Measurements from ENCODE around the gene FRMD5.

FRMD5 gene

DNA sequence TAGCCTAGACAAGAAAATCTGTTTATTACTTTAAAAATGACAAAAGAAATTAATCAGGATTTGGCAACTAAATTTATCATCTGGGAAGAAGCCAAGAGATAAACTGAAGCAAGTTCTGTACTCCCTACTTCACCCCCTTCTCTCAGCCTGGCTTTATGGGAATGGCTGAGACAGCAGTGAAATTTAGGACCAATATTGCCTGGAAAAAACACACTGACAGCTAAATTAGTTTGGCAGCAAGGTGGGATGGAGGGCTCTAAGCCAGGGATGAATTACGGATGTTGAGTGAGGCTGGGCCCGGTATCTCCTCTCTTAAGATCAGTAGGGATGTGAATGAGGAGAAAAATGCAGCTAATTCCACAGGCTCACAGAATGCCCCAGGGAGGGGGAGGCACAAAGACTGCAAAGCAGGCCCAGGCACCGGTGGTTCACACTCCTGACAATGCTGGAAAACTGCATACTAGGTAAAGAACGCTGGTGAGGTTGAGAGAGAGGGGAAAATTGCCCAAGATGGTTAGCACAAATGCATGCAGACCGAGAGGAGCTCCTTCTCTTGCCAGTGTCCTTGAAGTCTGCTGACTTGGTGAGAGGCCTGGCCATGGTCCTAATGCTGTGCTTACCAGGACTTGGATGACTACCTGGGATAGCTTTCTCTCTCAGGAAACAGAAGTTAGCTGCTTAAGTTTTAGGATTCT is 279.3 kb downstream of the FRMD5 start:
- no peaks in the 10 kb centered on the region for H3K4me1 Mint-ChIP-seq (ENCODE audit: low read depth)
- no peak overlapping the region for H3K27ac Mint-ChIP-seq
- H3K27me3 Mint-ChIP-seq = no peaks in the 10 kb centered on the region
- H3K9me3 Mint-ChIP-seq (ENCODE audit: low read depth) = no peaks in the 10 kb centered on the region
- no peaks in the 10 kb centered on the region for H3K36me3 Mint-ChIP-seq
- no peak overlapping the region for H3K4me3 Mint-ChIP-seq

DNA sequence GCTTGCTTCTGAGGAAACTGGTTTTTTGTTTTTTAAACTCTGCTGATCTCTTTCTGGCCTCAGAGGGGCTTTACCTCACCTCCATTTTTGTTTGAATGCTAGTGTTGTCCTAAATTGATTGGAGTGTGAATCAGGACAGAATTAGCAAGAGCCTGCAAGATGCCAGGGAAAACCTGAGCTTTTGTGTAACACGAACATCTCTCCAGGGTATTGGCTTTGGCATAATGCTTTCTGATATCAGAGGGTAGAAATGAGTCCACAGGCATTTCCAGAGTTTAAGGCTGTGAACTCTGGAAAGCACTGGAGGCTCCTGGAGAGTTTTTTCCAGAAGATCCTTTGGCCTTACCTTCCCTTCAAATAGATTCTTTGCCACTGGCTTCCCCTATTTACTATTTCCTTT is 281.1 kb downstream of the FRMD5 start:
- no peaks in the 10 kb centered on the region for H3K9me3 Mint-ChIP-seq (ENCODE audit: low read depth)
- H3K4me1 Mint-ChIP-seq (ENCODE audit: low read depth) = no peaks in the 10 kb centered on the region
- H3K27me3 Mint-ChIP-seq = no peaks in the 10 kb centered on the region
- H3K4me3 Mint-ChIP-seq = no peak overlapping the region
- H3K27ac Mint-ChIP-seq = no peak overlapping the region
- no peaks in the 10 kb centered on the region for H3K36me3 Mint-ChIP-seq

DNA sequence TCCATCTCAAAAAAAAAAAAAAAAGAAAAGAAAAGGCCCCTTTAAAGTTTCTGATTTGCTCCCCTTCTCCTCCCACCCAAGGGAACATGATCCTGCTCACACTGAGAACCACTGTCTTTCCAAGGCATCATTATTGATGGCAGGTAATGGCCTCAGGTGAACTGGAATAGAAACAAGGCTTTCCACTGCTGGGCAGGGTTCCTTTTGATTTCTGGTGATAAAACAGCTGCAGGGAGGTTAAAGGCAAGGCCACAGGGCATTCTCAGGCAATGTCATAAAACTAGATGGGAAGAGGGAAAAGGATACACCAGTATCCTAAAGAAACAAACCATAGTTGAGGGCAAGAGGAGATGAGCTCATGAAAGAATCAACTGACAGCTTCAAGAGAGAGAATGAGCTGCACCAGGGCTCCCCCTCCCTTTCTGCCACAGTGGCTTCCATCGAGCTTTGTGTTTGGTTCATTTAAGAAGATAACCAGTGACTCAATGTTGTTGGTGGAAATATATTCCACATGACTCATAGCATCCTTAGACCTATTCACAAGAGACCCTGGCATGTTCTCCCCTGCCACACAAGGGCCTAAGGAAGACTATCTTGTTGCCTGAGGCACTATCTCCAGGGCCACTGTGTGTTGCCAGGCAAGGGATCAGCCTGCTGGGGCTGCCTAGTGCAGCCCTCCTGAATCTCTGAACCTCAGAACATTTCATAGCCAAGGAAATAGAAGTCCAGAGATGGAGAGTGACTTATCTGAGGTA is 281.9 kb downstream of the FRMD5 start:
- Mint-ChIP-seq H3K9me3 (ENCODE audit: low read depth) (no peaks in the 10 kb centered on the region), H3K27ac (no peak overlapping the region), H3K4me1 (ENCODE audit: low read depth) (no peaks in the 10 kb centered on the region), H3K36me3 (no peaks in the 10 kb centered on the region), H3K4me3 (no peak overlapping the region), H3K27me3 (no peaks in the 10 kb centered on the region)

DNA sequence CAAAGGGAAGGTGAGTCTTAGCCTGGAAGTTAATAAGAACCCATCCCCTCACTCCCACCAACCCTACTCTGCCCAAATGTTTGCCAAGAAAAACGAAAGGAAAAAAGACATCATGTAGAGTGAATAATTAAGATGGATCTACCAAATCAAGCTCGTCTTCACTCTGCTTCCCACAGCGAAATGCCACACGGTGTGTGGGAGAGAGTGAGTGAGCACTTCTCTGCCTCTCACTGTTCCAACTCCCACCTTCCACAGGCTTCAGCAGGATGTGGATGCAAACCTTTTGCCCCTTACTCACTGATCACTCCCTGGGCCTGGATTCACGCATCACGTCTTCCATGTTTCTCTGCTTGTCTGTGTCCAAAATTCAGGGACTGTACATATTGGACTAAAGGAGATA is 282.9 kb downstream of the FRMD5 start:
- H3K27ac Mint-ChIP-seq = no peak overlapping the region
- H3K27me3 Mint-ChIP-seq = no peaks in the 10 kb centered on the region
- no peaks in the 10 kb centered on the region for H3K36me3 Mint-ChIP-seq
- no peak overlapping the region for H3K4me3 Mint-ChIP-seq
- H3K4me1 Mint-ChIP-seq (ENCODE audit: low read depth) = no peaks in the 10 kb centered on the region
- no peaks in the 10 kb centered on the region for H3K9me3 Mint-ChIP-seq (ENCODE audit: low read depth)

DNA sequence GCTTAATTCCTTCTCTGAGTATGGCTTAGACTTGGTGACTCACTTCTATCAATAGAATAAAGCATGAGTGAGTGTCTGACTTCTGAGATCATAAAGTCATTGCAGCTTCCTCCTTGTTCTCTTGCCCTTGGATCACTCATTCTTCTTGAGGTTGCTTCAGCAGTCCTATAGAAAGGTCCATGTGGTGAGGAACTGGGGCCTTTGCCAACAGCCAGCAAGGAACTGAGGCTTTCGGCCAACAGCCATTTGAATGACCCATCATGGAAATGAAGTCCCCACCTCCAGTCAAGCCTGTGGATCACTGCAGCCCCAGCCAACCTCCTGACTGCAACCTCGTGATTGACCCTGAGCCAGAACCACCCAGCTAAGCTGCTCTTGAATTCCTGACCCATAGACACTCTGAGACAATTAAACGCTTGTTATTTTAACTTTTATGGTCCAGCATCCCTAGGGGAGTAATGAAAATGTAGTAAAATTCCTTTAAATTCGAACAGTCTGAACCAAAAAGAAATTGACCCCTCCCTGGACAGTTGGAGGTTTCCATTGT is 283.8 kb downstream of the FRMD5 start:
- no peaks in the 10 kb centered on the region for H3K36me3 Mint-ChIP-seq

DNA sequence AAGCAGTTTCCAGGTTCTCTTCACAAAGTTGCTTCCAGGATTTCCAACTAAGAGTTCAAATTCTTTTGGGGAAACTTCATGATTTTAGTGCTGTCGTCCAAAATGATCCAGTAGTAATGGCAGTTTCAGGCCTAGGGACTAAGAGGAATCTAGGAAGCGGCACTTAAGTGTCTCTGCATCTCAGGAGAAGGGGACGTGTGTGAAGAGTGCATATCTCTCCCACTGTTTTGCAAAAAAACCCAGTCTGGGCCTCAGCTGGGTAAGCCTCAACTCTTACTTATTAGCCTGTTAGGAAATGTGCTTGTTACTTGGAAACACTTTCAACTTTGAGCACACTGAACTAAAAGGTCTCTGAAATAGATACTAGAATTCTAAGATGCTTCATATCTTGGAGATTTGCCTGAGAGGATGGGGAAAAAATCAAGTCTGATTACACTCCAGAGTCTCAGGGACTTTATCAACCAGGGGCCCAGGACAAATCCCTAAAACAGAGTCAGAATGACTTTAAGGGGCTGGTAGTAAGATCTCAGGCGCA is 286.5 kb downstream of the FRMD5 start:
- no peaks in the 10 kb centered on the region for H3K27me3 Mint-ChIP-seq
- no peak overlapping the region for H3K27ac Mint-ChIP-seq
- H3K9me3 Mint-ChIP-seq (ENCODE audit: low read depth) = no peaks in the 10 kb centered on the region
- H3K4me1 Mint-ChIP-seq (ENCODE audit: low read depth) = peaks cover 2% of the 10 kb centered on the region
- H3K4me3 Mint-ChIP-seq = no peak overlapping the region
- H3K36me3 Mint-ChIP-seq = no peaks in the 10 kb centered on the region

More for the DNA sequence above, 283.8 kb downstream of the FRMD5 start:
- no peaks in the 10 kb centered on the region for H3K27me3 Mint-ChIP-seq
- no peak overlapping the region for H3K4me3 Mint-ChIP-seq
- H3K9me3 Mint-ChIP-seq (ENCODE audit: low read depth) = no peaks in the 10 kb centered on the region
- H3K4me1 Mint-ChIP-seq (ENCODE audit: low read depth) = no peaks in the 10 kb centered on the region
- no peak overlapping the region for H3K27ac Mint-ChIP-seq

DNA sequence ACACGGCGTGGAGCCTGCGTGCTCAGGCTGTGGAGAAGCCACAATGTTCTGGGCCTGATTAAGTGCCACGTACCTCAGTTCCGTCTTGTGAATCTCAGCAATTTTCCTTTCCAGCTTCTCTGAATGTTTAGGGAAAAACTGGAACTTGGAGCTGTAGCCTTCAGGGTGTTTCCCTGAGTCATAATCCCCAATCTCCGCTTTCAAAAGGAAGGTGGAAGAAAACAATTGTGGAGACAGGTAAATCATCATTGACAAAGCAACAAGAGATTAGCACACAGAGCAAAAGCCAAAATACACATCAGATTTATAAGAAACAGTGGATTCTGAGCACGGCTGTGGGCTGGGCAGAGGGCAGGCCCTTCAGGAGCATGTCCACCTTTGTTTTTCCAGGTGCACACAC is 289.3 kb downstream of the FRMD5 start:
- Mint-ChIP-seq H3K27ac (no peak overlapping the region), H3K4me1 (ENCODE audit: low read depth) (peaks cover 2% of the 10 kb centered on the region), H3K9me3 (ENCODE audit: low read depth) (no peaks in the 10 kb centered on the region), H3K4me3 (no peak overlapping the region), H3K27me3 (no peaks in the 10 kb centered on the region), H3K36me3 (no peaks in the 10 kb centered on the region)

DNA sequence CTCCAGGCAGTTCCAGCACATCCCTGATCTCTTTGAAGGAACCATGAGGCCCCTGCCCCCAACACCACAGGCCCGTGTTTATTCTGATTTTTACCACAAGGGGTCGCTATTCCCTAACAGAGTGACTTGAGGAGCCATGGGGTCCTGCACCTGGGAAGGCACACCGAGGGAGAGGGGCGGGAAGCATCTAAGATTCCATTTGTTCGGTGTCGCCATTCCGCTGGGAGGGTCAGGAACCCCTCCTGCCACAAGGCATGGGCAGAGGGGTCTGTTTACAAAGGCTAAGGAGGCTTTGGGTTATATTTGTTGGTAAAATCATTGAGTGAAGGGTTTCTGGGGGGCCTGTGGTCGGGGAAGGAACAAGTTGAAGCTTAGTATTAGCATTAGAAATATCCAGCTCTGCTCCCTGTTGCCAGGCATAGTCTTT is 291.2 kb downstream of the FRMD5 start:
- no peaks in the 10 kb centered on the region for H3K27me3 Mint-ChIP-seq
- H3K4me1 Mint-ChIP-seq (ENCODE audit: low read depth) = peaks cover 2% of the 10 kb centered on the region
- H3K4me3 Mint-ChIP-seq = no peak overlapping the region
- H3K27ac Mint-ChIP-seq = no peak overlapping the region
- no peaks in the 10 kb centered on the region for H3K36me3 Mint-ChIP-seq
- H3K9me3 Mint-ChIP-seq (ENCODE audit: low read depth) = no peaks in the 10 kb centered on the region

DNA sequence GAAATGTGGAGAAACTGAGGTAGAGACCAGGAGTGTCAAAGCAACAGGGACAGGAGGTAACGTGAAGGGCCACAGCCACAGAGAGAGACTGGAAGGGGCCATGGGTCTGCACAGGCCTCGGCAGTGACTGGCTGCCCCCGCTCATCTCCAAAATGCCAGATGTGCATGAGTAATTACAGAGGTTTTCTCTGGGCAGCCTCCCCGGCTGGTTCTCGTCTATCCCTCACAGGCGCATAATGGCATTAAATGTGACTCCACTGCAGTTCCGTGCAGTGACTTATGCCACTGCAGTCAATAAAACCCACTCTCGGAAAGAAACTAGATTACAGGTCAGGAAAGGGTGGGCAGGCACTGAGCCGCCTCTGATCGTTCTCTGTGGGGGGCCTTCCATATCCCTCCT is 293.6 kb downstream of the FRMD5 start:
- Mint-ChIP-seq H3K27me3 (no peaks in the 10 kb centered on the region), H3K27ac (no peak overlapping the region), H3K4me3 (no peak overlapping the region), H3K4me1 (ENCODE audit: low read depth) (peaks cover 2% of the 10 kb centered on the region), H3K36me3 (no peaks in the 10 kb centered on the region), H3K9me3 (ENCODE audit: low read depth) (no peaks in the 10 kb centered on the region)

DNA sequence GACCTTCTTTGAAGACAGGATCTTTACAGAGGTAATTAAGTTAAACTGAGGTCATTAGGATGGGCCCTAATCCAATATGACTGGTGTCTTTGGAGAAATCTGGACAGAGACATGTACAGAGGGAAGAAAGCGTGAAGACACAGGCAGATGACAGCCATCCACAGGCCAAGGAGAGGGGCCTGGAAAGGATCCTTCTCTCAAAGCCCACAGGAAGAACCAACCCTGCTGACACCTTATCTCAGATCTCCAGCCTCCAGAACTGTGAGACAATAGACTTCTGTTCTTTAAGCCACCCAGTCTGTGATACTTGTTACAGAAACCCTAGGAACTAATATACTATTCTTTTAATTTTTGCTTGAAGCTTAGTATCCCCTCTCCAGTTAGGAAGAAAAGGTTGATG is 294.1 kb downstream of the FRMD5 start:
- H3K27ac Mint-ChIP-seq = no peak overlapping the region
- H3K9me3 Mint-ChIP-seq (ENCODE audit: low read depth) = no peaks in the 10 kb centered on the region
- H3K4me1 Mint-ChIP-seq (ENCODE audit: low read depth) = peaks cover 2% of the 10 kb centered on the region

DNA sequence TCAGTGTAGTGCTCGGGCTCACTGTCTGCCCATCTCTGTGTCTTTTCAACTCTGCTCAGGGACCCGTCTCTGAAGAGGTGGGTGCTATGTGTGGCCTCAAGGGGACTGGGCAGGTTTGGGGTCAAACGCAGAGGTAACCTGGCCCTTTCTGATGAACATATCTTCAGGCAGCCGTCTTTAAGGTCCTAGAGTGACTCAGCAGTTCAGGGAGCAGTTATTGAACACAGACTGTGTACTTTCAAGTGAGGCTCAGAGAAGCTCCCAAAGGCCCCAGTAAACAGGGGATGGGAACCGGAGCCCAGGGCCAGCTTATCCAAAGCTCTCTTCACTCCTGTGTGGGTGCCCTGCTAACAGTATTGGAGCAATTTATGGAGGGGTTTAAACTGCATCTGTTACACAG is 295.1 kb downstream of the FRMD5 start:
- Mint-ChIP-seq H3K4me1 (ENCODE audit: low read depth) (peaks cover 2% of the 10 kb centered on the region), H3K27me3 (no peaks in the 10 kb centered on the region), H3K36me3 (no peaks in the 10 kb centered on the region), H3K9me3 (ENCODE audit: low read depth) (no peaks in the 10 kb centered on the region), H3K4me3 (no peak overlapping the region), H3K27ac (no peak overlapping the region)

More for the DNA sequence above, 294.1 kb downstream of the FRMD5 start:
- Mint-ChIP-seq H3K27me3 (no peaks in the 10 kb centered on the region), H3K36me3 (no peaks in the 10 kb centered on the region), H3K4me3 (no peak overlapping the region)

DNA sequence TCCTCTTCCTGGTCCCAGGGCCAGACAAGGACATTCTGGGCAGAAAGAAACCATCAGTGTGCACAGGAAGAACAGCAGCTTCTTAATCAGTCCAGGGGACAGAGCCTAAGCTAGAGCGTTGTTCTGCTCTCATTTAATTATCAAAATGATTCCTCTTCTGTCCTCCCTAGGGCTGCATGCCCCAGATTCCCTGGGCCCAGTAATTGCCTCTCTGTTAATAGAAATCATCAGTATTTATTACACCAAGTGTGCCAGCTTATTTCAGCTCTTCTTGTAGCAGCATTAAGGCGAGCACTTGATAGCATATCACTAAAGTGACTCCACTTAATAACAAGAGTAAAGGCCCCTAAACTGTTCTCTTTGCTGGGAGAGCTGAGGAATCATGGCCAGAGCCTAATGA is 296.2 kb downstream of the FRMD5 start:
- Mint-ChIP-seq H3K4me1 (ENCODE audit: low read depth) (peaks cover 1% of the 10 kb centered on the region), H3K27ac (no peak overlapping the region), H3K36me3 (no peaks in the 10 kb centered on the region), H3K9me3 (ENCODE audit: low read depth) (no peaks in the 10 kb centered on the region), H3K27me3 (no peaks in the 10 kb centered on the region), H3K4me3 (no peak overlapping the region)

DNA sequence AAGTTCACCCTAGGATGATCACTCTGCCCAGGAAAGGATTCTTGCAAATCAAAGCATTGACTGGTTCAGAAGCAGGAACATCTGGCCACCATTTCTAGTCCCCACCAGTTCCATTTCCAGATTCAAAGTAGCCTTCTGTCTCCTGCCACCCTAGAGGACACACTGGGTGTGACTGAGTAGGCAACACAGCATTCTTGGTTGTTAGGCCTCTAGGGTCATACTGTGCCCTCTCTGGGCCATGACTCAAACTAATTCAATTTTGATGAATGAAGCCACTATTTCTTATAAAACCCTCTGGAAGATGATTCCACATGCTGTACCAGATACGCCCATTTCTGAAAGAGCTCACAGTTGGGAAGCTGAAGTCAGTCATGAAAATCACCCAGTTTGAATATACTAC is 298.5 kb downstream of the FRMD5 start:
- no peaks in the 10 kb centered on the region for H3K27me3 Mint-ChIP-seq
- H3K27ac Mint-ChIP-seq = no peak overlapping the region
- H3K9me3 Mint-ChIP-seq (ENCODE audit: low read depth) = no peaks in the 10 kb centered on the region
- no peaks in the 10 kb centered on the region for H3K4me1 Mint-ChIP-seq (ENCODE audit: low read depth)
- H3K36me3 Mint-ChIP-seq = no peaks in the 10 kb centered on the region
- no peak overlapping the region for H3K4me3 Mint-ChIP-seq

DNA sequence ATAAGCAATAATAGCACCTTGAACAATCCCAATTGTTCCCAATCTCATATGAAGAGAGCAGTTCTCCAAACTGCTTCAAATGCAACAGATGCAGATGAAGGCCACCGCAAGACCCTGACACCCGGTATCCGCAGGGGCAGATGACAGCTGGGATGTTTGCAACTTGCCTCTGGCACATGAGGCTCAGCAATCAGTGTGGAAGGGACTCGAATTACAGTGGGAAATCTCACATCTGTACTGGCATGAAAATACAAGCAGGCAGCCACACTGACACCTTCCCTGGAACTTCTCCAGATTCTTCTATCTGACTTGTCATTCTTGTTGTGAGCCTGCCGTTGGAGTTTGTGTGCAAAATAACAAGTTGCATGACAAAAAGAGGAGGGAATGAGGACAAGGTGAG is 299.5 kb downstream of the FRMD5 start:
- Mint-ChIP-seq H3K4me1 (ENCODE audit: low read depth) (no peaks in the 10 kb centered on the region), H3K27me3 (no peaks in the 10 kb centered on the region), H3K9me3 (ENCODE audit: low read depth) (no peaks in the 10 kb centered on the region), H3K4me3 (no peak overlapping the region), H3K27ac (no peak overlapping the region), H3K36me3 (no peaks in the 10 kb centered on the region)

DNA sequence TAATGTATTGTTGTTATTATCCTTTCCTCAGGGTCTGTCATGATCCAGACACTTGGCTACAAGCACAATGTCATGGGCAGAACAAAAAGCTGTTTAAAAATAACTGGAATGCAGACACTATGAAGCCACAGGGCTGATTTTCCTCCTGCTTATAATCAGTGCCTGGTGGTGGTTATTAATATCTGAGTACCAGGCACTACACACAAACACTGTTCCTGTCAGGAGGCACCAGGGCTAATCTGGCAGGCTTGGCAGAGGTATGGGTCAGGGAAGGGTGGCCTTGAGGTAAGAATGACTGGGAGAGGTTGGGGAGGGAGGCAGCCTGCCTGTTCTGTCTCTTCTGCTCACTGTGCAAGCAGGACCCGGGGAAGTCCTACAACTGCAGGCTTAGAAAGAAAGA is 301.1 kb downstream of the FRMD5 start:
- no peak overlapping the region for H3K4me3 Mint-ChIP-seq

More for the DNA sequence above, 301.1 kb downstream of the FRMD5 start:
- Mint-ChIP-seq H3K27ac (no peak overlapping the region), H3K27me3 (no peaks in the 10 kb centered on the region), H3K4me1 (ENCODE audit: low read depth) (no peaks in the 10 kb centered on the region), H3K36me3 (peaks cover 3% of the 10 kb centered on the region), H3K9me3 (ENCODE audit: low read depth) (no peaks in the 10 kb centered on the region)

Data from activated naive CD8-positive, alpha-beta T cell (primary cell).